ENCODE measurements around the gene ZDBF2.
"Not testable (repeated sequence)": the region's sequence is repeated elsewhere in the genome, so short reads cannot be mapped to it uniquely, and the experiment has no call there.

Gene ZDBF2

DNA sequence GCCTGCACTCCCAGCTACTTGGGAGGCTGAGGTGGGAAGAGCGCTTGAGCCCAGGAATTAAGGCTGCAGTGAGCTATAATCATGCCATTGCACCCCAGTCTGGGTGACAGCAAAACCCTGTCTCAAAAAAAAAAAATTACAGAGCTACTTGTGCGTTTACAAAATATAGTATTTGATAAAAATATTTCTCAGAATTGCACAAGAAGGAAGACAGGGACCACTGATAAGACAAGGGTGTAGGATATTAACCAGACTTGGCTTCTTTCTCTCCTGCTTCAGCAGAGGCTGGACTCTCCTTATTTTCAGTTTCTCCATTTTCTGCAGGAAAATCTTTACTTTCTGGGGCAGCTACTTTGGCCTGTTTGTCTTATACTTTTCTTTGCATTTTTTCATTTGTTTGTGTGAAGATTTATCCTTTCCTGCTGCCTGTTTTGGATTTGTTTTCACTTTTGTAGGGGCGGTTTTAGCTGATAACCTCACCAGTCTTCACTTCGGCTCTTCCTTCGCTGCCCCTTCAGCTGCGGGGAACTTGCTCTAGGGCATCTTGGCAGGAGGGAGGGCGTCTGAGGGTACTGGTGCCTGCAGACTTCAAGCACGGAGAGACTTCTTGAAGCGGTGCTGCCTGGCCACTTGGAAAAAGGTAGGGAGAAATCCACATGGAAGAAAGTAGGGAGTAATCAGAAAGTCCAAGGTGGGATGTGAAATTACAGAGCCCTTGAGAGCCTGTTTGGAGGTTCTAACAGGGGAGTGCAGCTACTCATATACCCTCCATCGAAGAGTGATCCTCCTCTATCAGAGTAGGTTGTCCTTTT lies 14.9 kb upstream of the ZDBF2 start:
- no peak for DNase-seq (ENCODE audit: low read depth in 2 of 2)

DNA sequence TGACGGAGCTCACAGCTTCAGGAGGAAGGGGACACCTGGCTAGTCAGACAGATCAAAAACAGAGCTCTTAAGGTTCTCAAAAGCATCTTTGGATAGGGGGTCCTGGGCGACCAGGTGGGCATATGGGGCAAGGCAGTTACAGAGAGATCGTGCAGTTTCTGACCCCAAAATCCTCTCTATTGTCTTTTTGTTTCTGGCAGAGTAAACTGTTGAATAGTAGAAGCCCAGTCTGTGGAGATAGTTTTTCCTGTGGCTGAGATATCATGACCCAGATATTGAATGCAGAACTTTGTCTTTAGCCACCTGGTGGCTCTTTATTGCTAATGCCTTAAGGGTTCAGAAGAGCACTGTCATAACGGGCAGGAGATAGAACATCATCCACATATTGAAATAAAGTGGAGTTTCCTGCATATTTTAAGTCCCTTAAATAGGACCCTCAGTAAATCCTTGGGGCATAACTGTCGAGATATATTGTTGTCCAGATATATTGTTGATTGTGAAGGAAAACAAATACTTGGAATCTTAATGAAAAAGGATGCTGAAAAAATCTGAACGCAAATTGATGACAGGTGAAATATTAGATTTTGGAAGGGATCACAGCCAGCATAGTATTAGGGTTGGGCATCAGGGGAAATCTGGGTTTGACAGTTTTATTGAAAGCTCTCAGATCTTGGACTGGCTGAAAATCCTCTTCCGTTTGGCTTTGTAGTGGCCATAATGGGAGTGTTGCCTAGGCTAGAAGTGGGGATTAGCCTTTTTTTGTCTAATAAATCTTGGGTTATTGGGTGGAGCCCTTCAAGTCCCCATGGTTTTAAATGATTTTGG lies 14.1 kb upstream of the ZDBF2 start:
- no peak for DNase-seq (ENCODE audit: low read depth in 2 of 2)

DNA sequence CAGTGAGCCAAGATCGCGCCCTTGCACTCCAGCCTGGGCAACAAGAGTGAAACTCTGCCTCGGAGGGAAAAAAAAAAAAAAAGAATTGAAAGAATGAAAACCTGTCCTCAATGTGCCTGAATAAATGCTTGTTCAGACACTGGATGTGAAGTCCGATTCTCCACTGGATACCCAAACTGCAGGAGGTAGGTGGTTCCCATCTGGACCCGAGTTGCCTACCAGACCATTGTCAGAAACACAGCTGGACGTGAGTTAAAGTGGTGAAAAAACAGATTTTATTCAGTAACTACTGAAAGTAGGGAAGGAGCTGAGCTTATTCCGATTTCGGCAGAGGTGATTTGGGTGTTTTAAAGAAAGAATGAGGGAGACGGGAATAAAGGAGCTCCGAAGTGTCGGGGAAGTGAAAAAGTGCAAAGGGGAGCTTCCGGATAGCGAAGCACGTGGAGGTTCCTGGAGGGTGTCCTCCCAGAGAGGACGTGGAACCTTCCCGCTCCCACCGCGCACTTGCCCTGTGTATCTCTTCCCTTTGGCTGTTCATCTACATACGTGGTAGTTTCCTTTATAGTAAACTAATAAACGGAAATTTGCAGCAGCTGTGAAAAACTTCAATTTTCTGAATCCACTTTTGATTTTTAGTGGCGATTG lies 10.4 kb upstream of the ZDBF2 start:
- no peak for DNase-seq (ENCODE audit: low read depth in 2 of 2)

DNA sequence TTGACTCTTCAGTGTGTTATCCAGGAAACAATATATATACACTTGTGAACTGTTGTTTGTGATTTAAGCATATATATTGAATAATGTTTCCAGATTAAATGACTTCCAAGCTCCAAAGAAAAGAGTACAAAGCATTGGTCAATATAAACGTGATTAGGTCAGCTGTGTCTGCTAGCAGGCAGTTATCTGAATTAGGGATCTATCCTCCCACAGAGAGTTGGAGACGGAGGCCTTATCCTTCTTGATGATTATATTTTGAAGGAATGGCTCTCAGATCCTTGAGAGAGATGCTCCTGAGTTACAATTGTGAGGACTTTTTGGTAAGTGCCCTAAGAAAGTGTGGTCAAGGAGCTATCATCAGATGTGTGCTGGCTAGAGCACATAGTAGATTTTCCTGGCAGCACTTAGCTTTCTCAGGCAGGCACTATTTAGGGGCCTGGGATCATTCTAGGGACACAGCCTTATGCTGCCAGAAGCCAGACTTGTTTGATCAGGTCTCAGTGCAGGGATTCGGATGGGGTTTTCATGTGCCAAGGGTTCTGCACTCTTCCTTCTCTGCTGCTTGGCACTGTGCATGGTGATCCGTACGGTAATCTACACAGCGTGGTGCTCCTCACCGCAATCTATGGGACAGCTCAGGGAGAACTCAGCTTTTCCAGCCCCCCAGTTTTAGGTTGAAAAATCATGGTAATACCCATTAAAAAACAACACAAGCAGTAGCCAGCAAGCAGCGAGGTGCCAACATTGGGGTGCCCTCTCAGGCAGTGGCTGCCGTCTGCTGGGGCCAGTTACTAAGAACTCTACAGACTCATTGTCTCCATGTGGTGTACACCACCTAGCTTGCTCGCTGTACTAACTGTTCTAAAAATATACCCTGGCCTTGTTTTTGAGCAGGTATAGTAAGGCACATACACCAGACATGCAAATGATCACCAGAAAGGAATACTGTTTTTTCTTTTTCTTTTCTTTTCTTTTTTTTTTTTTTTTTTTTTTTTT lies 8.0 kb upstream of the ZDBF2 start:
- no peak for DNase-seq (ENCODE audit: low read depth in 2 of 2)

DNA sequence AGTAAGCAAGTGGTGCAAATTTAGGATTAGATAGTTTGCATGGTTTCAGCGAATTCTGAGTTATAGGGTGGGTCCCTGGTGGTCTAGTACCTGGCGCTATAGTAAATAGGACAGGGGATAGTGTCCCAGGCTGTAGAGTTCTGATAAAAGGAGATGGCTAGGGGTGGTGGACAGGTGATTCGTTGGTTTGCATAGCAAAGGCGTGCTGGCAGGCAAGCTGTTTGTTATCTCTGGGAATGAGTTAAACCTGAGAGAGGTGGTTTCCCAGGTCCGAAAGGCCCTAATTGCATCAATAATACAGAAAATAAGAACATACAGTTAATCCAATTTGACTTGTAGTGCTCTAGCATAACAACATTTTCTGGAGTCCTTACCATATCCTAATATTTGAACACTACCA lies 6.9 kb upstream of the ZDBF2 start:
- DNase-seq (ENCODE audit: low read depth in 2 of 2): no peak

DNA sequence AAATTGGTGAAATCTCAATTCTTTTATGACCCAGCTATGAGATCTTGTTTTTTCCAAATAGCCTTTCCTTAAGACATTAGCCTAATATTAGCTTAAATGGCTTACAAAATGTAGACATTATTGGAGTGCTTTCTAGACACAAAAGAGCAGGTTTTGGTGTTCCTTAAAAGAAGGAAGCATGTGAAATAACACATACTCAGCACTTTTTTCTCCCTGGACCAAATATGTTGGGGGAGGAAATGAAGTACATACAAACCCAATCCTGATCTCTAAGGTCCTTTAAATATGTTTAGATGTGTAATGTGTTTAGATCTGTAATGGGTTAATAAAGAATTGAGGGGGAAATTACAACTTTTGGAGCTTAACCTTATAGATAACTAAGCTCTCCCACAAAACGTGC lies 3.4 kb upstream of the ZDBF2 start:
- no peak for DNase-seq (ENCODE audit: low read depth in 2 of 2)

DNA sequence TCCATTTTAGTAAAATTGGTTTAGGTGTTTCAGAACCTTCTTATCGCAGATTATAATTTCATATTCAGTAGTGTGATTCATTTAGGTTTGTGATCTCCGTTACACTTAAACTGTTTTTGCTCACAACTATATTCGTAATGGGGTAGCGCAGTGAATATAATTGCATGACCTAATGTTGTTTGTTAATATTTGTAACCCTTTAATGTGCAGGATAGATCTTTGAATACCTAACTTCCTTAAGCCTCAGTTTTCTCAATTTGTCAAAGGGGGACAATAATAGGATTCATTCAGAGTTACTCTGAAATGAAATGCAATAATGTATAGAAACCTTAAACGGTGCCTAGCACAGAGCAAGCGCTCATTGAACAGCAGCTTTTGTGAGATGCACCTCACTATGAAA lies 558 bp upstream of the ZDBF2 start:
- DNase-seq (ENCODE audit: low read depth in 2 of 2): no peak

DNA sequence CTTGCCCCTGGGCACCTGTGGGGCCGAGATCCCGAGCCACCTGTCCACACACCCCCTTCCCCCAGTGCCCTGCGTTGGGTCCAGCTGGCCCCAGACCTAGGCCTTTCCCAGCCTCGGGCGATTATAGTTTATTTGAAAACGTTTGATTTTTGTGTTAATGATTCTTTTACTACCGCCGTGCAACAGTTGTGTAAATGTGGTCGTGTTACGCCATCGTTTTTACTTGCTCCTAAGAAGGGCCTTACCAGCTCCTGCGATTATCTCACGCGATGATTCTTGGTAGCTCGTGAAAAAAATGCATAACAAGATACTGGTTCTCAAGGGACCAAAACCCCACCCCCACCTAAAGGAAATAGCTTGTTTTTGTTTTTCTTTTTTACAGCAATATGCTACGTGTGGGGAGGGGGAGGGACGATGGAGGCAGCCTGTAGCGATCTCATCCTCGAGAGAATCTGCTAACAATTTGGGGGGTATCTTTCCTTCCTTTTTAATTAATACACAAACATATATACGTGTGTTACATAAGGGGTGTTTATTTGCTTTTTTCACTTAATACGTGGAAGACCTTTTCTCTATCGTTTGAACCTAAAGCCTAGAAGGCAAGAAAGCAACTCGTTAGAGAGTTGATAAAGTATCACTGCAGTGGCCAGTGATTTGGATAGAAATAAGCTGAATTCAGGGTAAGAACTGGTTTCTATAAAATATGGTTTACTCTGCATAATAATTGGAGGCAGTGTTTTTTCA lies 1.0 kb downstream of the ZDBF2 start:
- DNase-seq (ENCODE audit: low read depth in 2 of 2): no peak

DNA sequence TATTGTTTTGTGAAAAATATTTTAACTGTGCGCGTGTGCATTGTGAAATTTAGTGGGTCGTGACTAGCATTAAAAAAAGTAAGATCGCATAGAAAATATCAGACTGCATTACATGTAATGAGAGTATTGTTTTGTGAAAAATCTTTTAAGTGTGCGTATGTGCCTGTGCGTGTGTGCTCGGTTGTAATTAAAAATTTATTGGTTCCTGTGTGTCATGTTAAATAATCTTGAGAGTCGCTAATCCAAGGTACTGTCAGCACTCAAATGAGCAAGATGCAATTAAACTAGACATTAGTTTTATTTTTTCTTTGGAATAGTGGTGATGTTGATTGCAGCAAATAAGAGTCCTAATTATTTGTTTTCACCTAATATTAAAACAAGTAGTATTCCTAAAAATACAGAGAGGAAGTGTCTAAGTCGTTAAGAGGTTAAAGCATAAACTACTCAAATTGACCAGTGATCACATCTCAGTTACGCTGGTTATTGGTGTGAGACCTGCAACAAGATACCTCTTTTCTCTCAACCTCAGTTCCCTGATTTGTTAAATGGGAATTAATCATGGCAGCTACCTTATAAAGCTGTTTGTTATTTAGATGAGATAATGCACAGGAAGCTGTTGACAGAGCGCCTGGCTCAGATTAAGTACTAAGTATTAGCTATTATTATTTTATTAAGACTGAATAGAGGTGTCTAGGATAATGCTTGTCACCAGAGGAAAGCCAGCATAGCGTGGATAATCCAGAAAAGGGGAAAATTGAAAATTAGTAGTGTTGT lies 1.9 kb downstream of the ZDBF2 start:
- DNase-seq (ENCODE audit: low read depth in 2 of 2): no peak

DNA sequence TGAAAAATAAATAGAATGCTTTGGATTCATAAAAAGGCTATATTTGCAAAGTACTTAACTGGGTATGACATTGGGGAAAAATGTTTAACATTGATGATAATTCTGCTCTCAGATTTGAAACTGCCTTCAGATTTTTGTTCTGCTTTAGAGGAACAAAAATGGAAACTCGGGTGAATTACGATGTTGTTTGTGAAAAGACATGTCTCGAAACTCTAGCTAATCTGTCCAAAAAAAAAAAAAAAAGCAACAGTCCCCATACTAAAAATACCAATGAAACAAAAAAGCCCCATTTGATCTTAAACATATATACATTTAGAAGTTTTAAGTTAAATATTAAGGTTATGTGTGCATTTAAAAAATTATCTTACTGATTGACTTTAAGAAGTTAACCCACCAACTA lies 3.0 kb downstream of the ZDBF2 start:
- no peak for DNase-seq (ENCODE audit: low read depth in 2 of 2)

DNA sequence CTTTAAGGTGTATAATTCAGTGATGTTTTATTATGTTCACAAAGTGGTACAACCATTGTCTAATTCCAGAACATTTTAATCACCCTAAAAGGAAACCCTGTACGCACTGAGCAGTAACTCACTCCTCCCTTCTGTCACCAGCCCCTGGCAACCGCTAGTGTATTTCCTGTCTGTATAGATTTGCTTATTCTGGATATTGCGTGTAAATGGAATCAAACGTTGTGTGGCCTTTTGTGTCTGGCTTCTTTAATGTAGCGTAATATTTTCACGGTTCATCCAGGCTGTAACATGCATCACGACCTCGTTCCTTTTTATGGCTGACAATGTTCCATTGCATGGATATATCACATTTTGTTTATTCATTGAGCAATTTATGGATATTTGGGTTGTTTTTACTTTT lies 8.3 kb downstream of the ZDBF2 start:
- DNase-seq (ENCODE audit: low read depth in 2 of 2): no peak

DNA sequence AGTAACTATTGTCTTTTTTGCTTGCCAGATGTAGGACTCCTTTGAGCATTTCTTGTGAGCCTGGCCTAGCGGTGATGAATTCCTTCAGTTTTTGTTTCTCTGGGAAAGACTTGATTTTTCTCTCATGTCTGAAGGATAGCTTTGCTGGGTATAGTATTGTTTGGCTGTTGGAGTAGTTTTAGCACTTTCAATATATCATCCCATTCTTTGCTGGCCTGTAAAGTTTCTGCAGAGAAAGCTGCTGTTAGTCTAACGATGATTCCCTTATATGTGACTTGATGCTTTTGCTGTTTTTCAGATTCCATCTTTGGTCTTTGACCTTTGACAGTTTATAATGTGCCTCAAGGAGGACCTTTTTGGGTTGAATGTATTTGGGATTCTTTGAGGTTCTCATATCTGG lies 12.7 kb downstream of the ZDBF2 start:
- DNase-seq (ENCODE audit: low read depth in 2 of 2): no peak

DNA sequence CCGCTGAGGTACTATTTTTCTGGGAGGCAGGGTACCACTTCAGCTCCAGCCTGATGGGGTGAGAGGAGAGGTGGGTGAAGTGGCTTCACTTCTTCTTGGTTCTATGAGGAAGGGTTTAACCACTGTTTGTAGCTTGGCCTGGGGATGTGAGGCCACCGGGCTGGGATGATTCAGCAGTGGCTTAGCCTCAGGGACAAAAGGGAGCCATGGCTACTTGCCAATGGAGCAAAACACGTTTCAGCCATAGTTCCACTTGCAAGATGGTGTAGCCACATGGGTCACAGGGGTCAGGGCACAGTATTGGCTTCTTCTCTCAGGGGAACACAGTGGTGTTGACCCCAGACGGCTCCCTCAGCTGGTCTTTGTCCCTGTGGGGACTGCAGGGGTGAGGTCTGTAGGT lies 14.9 kb downstream of the ZDBF2 start:
- DNase-seq (ENCODE audit: low read depth in 2 of 2): no peak

DNA sequence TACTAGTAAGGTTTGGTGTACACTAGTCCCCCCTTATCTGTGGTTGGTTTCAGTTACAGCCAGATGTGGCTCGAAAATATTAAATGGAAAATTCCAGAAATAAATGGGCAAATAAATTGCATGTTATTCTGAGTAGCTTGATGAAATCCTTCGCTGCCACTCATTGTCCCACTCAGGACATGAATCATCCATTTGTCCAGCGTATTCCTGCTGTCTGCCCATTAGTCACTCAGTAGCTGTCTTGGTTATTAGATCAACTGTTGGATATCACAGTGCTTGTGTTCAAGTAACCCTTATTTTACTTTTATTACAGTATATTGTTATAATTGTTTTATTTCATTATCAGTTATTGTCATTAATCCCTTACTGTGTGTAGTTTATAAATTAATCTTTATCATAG lies 21.7 kb downstream of the ZDBF2 start:
- no peak for DNase-seq (ENCODE audit: low read depth in 2 of 2)

DNA sequence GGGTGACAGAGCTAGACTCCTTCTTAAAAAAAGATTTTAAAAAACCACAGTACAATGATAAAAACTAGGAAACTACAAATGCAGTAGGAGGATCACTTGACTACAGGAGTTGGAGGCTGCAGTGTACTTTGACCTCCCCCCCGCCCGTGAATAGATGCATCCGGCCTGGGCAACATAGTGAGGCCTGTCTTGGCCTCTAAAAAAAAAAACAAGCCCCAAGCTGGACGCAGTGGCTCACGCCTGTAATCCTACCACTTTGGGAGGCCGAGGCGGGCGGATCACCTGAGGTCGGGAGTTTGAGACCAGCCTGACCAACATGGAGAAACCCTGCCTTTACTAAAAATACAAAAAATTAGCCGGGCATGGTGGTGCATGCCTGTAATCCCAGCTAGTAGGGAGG lies 25.1 kb downstream of the ZDBF2 start:
- DNase-seq (ENCODE audit: low read depth in 2 of 2): not testable (repeated sequence)

DNA sequence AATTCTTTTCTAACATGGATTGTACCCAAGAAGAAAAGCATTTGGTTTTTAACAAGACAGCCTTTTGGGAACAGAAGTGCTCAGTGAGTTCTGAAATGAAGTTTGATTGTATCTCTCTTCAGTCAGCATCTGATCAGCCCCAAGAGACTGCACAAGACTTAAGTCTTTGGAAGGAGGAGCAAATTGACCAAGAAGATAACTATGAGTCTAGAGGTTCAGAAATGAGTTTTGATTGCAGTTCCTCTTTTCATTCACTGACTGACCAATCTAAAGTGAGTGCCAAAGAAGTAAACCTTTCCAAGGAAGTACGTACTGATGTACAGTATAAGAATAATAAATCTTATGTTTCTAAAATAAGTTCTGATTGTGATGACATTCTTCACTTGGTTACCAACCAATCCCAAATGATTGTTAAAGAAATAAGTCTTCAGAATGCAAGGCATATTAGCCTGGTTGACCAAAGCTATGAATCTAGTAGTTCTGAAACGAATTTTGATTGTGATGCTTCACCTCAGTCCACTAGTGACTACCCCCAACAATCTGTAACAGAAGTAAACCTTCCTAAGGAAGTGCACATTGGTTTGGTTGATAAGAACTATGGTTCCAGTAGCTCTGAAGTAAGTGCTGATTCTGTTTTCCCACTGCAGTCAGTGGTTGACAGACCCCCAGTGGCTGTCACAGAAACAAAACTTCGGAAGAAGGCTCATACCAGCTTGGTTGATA lies 31.2 kb downstream of the ZDBF2 start:
- DNase-seq (ENCODE audit: low read depth in 2 of 2): no peak

DNA sequence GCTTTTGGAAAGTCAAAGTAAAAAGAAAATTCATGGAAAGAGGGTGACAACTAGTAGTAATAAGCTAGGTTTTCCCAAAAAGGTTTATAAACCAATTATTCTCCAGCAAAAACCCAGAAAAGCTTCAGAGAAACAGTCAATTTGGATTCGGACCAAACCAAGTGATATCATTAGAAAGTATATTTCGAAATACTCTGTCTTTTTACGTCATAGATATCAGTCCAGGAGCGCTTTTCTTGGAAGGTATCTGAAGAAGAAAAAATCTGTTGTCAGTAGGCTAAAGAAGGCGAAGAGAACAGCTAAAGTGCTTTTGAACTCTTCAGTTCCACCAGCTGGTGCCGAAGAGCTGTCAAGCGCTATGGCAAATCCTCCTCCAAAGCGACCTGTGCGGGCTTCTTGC lies 36.6 kb downstream of the ZDBF2 start:
- no peak for DNase-seq (ENCODE audit: low read depth in 2 of 2)

DNA sequence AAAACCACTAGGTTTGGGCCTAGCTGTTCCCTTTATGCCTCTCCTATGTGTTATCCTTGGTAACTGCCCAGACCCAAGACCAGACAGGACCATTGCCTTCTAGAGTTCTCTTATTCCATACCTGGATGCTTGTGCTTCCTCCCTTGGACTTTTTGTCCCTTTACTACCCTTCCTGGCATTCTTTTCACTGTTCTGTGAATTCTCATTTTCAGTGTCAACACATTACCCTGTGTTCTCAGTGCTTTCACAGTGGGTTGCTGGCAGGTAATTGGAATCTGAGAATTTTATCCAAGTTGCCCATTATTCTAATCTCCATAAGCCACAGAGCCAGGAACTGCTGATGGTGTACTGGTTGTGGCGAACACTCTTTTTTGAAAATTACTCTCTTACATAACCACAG lies 41.7 kb downstream of the ZDBF2 start:
- DNase-seq (ENCODE audit: low read depth in 2 of 2): no peak

DNA sequence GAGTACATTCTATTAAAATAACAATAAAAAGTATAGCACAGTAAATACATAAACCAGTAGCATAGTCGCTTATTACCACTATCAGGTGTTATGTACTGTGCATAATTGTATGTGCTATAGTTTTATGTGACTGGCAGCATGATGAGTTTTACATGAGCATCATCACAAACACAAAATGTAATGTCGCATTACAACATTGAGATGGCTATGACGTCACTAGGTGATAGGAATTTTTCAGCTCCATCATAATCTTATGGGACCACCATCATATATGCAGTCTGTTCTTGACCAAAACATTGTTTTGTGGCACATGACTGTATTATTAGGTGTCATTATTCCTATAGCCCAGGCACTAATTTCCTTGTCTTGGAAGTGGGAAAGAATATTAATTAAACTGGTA lies 48.6 kb downstream of the ZDBF2 start:
- no peak for DNase-seq (ENCODE audit: low read depth in 2 of 2)
